Skeletal muscle tissue (tissue), 4 donors: Measurements from ENCODE around the gene ZDHHC18. TPM values are rescaled to one million over a fixed set of nuclear protein-coding genes. Genes with fewer than 3 reads are reported as not detected.

Source experiments
- H3K27ac ChIP-seq: one replicate; pipeline ENCODE4 v1.7.0; 2013; ENCODE audit warnings: mild to moderate bottlenecking, low read depth, low read length, inconsistent platforms
- H3K27me3 ChIP-seq, 3 donors: one replicate each; pipeline ENCODE4 v1.7.0; 2013; ENCODE audit warnings: low read length in 3 of 3; ENCODE audit not compliant: control insufficient read depth in 3 of 3, insufficient read depth in 3 of 3
- H3K36me3 ChIP-seq, 3 donors: one replicate each; pipeline ENCODE4 v1.7.0; 2013; ENCODE audit warnings: low read length in 3 of 3; ENCODE audit not compliant: control insufficient read depth in 3 of 3, insufficient read depth in 3 of 3
- H3K4me1 ChIP-seq, 3 donors: one replicate each; pipeline ENCODE4 v1.7.0; 2013; ENCODE audit warnings: low read length in 3 of 3, mild to moderate bottlenecking in 3 of 3; ENCODE audit not compliant: control insufficient read depth in 3 of 3, insufficient read depth in 3 of 3
- H3K4me3 ChIP-seq, 3 donors: one replicate each; pipeline ENCODE4 v1.7.0; 2013; ENCODE audit warnings: low read length in 3 of 3
- H3K9ac ChIP-seq, 3 donors: one replicate each; pipeline ENCODE4 v1.7.0; 2013; ENCODE audit warnings: low read length in 3 of 3, mild to moderate bottlenecking in 3 of 3, moderate library complexity in 2 of 3, low read depth in 1 of 3
- H3K9me3 ChIP-seq, 3 donors: one replicate each; pipeline ENCODE4 v1.7.0; 2013; ENCODE audit warnings: low read length in 3 of 3; ENCODE audit not compliant: control insufficient read depth in 3 of 3
- total RNA-seq: library from RNA; depleted of rRNA; stranded (reverse); fragments of >200 nt; gene quantifications from one replicate; pipeline ENCODE4 v1.2.3, GENCODE V29; 2014
- donor health status: Osteomylitis.

ZDHHC18 gene, protein sequence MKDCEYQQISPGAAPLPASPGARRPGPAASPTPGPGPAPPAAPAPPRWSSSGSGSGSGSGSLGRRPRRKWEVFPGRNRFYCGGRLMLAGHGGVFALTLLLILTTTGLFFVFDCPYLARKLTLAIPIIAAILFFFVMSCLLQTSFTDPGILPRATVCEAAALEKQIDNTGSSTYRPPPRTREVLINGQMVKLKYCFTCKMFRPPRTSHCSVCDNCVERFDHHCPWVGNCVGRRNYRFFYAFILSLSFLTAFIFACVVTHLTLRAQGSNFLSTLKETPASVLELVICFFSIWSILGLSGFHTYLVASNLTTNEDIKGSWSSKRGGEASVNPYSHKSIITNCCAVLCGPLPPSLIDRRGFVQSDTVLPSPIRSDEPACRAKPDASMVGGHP
- 3.7 TPM for total RNA-seq

- Histone ChIP-seq H3K9me3 (no peaks in the 10 kb centered on the region), H3K27me3 (no peaks in the 10 kb centered on the region), H3K9ac (peak within 1 kb of the TSS; percentile 86 to 91 (median 90)), H3K27ac (peak within 1 kb of the TSS; percentile 75), H3K4me1 (peaks cover 25 to 32% (median 27%) of the 10 kb centered on the region in 3 donors), H3K36me3 (peaks cover 0 to 4% (median 4%) of the 10 kb centered on the region in 3 donors), H3K4me3 (peak within 1 kb of the TSS; percentile 86 to 93 (median 88))
Observed at GRCh38 chr1:26826261-26827105, at the start of gene ZDHHC18. Gene ZDHHC18 (plus strand): TSS chr1:26826688. CDS start chr1:26826805, 117 bp downstream.

GRCh38 chr1:26779098-26779668 lies 47.3 kb upstream of the ZDHHC18 start:
- H3K4me3 ChIP-seq, result no peak overlapping the region
- H3K27ac ChIP-seq, result no peak overlapping the region
- H3K4me1 ChIP-seq, result peaks cover 19 to 23% (median 19%) of the 10 kb centered on the region in 3 donors
- no peak overlapping the region for H3K9ac ChIP-seq
- peaks cover 47 to 62% (median 58%) of the 10 kb centered on the region in 3 donors for H3K36me3 ChIP-seq
- no peaks in the 10 kb centered on the region for H3K27me3 ChIP-seq
- no peaks in the 10 kb centered on the region for H3K9me3 ChIP-seq

- H3K4me1 ChIP-seq, result peaks cover 26 to 31% (median 27%) of the 10 kb centered on the region in 3 donors
- no peak overlapping the region for H3K27ac ChIP-seq
- H3K9ac ChIP-seq, result no peak overlapping the region
- peaks cover 35 to 50% (median 45%) of the 10 kb centered on the region in 3 donors for H3K36me3 ChIP-seq
- H3K4me3 ChIP-seq, result no peak overlapping the region
- no peaks in the 10 kb centered on the region for H3K9me3 ChIP-seq
- no peaks in the 10 kb centered on the region for H3K27me3 ChIP-seq
Observed at GRCh38 chr1:26780344-26780957, 46.0 kb upstream of the ZDHHC18 start.

DNA sequence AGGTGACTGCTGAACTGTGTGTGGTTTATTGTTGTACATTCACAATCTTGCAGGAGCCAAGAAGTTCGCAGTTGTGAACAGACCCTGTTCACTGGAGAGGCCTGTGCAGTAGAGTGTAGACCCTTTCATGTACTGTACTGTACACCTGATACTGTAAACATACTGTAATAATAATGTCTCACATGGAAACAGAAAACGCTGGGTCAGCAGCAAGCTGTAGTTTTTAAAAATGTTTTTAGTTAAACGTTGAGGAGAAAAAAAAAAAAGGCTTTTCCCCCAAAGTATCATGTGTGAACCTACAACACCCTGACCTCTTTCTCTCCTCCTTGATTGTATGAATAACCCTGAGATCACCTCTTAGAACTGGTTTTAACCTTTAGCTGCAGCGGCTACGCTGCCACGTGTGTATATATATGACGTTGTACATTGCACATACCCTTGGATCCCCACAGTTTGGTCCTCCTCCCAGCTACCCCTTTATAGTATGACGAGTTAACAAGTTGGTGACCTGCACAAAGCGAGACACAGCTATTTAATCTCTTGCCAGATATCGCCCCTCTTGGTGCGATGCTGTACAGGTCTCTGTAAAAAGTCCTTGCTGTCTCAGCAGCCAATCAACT lies 45.2 kb upstream of the ZDHHC18 start:
- no peak overlapping the region for H3K9ac ChIP-seq
- no peak overlapping the region for H3K27ac ChIP-seq
- H3K4me3 ChIP-seq, result no peak overlapping the region
- H3K4me1 ChIP-seq, result peaks cover 33 to 39% (median 35%) of the 10 kb centered on the region in 3 donors
- H3K27me3 ChIP-seq, result no peaks in the 10 kb centered on the region
- no peaks in the 10 kb centered on the region for H3K9me3 ChIP-seq
- peaks cover 30 to 43% (median 39%) of the 10 kb centered on the region in 3 donors for H3K36me3 ChIP-seq

- no peaks in the 10 kb centered on the region for H3K27me3 ChIP-seq
- no peak overlapping the region for H3K4me3 ChIP-seq
- H3K4me1 ChIP-seq, result peaks cover 44 to 50% (median 45%) of the 10 kb centered on the region in 3 donors
- H3K36me3 ChIP-seq, result peaks cover 26 to 34% (median 34%) of the 10 kb centered on the region in 3 donors
- H3K27ac ChIP-seq, result no peak overlapping the region
- peak overlapping the region in 1 of 3 donors; percentile 55 for H3K9ac ChIP-seq
- H3K9me3 ChIP-seq, result no peaks in the 10 kb centered on the region
Observed at GRCh38 chr1:26782521-26783212, 43.8 kb upstream of the ZDHHC18 start.

- Histone ChIP-seq H3K36me3 (peaks cover 19 to 27% (median 24%) of the 10 kb centered on the region in 3 donors), H3K4me3 (no peak overlapping the region), H3K9me3 (no peaks in the 10 kb centered on the region), H3K9ac (peak overlapping the region; percentile 12 to 55 (median 40)), H3K27ac (peak overlapping the region; percentile 54), H3K4me1 (peaks cover 48 to 54% (median 52%) of the 10 kb centered on the region in 3 donors), H3K27me3 (no peaks in the 10 kb centered on the region)
Observed at GRCh38 chr1:26783646-26784022, 42.9 kb upstream of the ZDHHC18 start.

GRCh38 chr1:26784023-26784871 lies 42.2 kb upstream of the ZDHHC18 start:
- peaks cover 52 to 59% (median 56%) of the 10 kb centered on the region in 3 donors for H3K4me1 ChIP-seq
- peaks cover 14 to 20% (median 18%) of the 10 kb centered on the region in 3 donors for H3K36me3 ChIP-seq
- H3K9ac ChIP-seq, result peak overlapping the region in 2 of 3 donors; percentile 40 to 55
- no peak overlapping the region for H3K4me3 ChIP-seq
- H3K27ac ChIP-seq, result peak overlapping the region; percentile 54
- no peaks in the 10 kb centered on the region for H3K27me3 ChIP-seq
- no peaks in the 10 kb centered on the region for H3K9me3 ChIP-seq

DNA sequence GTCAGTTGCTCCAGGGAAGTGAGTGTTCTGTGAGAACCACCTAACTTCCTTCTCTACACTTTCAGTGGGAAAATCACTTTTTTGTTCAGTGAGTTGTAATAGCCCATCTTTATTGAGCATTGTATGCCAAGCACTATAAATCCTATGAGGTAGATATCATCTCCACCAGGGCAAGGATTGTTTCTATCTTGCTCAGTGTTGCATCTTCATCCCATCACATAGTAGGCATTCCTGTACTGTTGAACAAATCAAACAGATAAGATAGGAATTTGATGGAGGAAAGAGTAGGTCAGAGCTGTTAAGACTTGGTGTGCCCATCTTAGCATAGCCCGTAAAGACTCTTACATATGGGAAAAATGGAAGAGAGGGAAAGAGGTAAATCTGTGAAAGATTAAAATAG lies 41.6 kb upstream of the ZDHHC18 start:
- peak overlapping the region; percentile 54 for H3K27ac ChIP-seq

More for the DNA sequence above, 41.6 kb upstream of the ZDHHC18 start:
- H3K27me3 ChIP-seq, result no peaks in the 10 kb centered on the region
- no peak overlapping the region for H3K4me3 ChIP-seq
- no peaks in the 10 kb centered on the region for H3K9me3 ChIP-seq
- H3K36me3 ChIP-seq, result peaks cover 8 to 14% (median 12%) of the 10 kb centered on the region in 3 donors
- no peak overlapping the region for H3K9ac ChIP-seq
- H3K4me1 ChIP-seq, result peaks cover 52 to 64% (median 56%) of the 10 kb centered on the region in 3 donors
